Osteocyte (in vitro differentiated cells): ENCODE data around the gene OR2V2. TPM values are rescaled to one million over a fixed set of nuclear protein-coding genes. Genes with fewer than 3 reads are reported as not detected.

Source experiments
- DNase-seq: peaks from one replicate; pipeline ENCODE4 v3.0.0; 2021; ENCODE audit warnings: mixed read lengths; ENCODE audit not compliant: unreplicated experiment; ENCODE audit errors: extremely low spot score
- H3K27ac Mint-ChIP-seq: one replicate; pipeline ENCODE4 v1.8.0; 2021; ENCODE audit warnings: mild to moderate bottlenecking, mixed read lengths; ENCODE audit not compliant: unreplicated experiment
- H3K27me3 Mint-ChIP-seq: one replicate; pipeline ENCODE4 v1.8.0; 2021; ENCODE audit warnings: mixed read lengths; ENCODE audit not compliant: unreplicated experiment
- H3K36me3 Mint-ChIP-seq: one replicate; pipeline ENCODE4 v1.8.0; 2021; ENCODE audit warnings: mixed read lengths; ENCODE audit not compliant: unreplicated experiment
- H3K4me1 Mint-ChIP-seq: one replicate; pipeline ENCODE4 v1.8.0; 2021; ENCODE audit warnings: mixed read lengths; ENCODE audit not compliant: unreplicated experiment
- H3K4me3 Mint-ChIP-seq: one replicate; pipeline ENCODE4 v1.8.0; 2021; ENCODE audit warnings: mild to moderate bottlenecking, moderate library complexity, mixed read lengths; ENCODE audit not compliant: unreplicated experiment
- H3K9me3 Mint-ChIP-seq: one replicate; pipeline ENCODE4 v1.8.0; 2021; ENCODE audit warnings: mixed read lengths; ENCODE audit not compliant: unreplicated experiment
- total RNA-seq: library from RNA; stranded (reverse); gene quantifications from 2 replicates; pipeline ENCODE4 v1.2.1, GENCODE V29; 2021
- TF ChIP-seq, protein P1 (sequence below): fragments of 200-600 bp; sonication (generic); IDR thresholded peaks from 2 replicates; pipeline ENCODE4 v1.5.0; 2021; ENCODE audit warnings: antibody characterized with exemption, mild to moderate bottlenecking, moderate library complexity

OR2V2 gene
- total RNA-seq, 1 donor from 2014 or later, result not detected

DNA sequence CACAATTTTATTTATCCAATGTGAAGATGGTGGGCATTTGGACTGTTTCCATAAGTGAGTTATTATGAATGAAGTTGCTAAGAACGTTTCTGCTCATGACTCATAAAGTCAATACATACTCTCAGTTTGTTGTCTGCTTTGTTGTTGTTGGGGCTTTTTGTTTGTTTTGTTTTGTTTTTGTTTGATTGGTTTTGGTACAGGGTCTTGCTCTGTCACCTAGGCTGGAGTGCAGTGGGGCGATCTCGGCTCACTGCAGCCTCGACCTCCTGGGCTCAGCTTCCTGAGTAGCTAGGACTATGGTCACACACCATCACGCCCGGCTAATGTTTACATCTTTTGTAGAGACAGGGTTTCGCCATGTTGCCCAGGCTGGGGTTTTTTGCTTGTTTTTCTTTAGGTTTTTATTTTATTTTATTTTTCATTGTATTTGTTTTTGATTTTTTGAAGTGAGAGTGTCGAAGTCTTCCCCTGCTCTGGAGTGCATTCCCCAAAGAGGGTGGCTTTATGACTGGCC, 39.7 kb downstream of the OR2V2 start:
- H3K4me3 Mint-ChIP-seq, result peak overlapping the region; percentile 97
- H3K9me3 Mint-ChIP-seq, result no peaks in the 10 kb centered on the region
- peaks cover 25% of the 10 kb centered on the region for H3K4me1 Mint-ChIP-seq
- H3K27me3 Mint-ChIP-seq, result no peaks in the 10 kb centered on the region
- H3K27ac Mint-ChIP-seq, result peak overlapping the region; percentile 98
- TF ChIP-seq, protein P1, sequence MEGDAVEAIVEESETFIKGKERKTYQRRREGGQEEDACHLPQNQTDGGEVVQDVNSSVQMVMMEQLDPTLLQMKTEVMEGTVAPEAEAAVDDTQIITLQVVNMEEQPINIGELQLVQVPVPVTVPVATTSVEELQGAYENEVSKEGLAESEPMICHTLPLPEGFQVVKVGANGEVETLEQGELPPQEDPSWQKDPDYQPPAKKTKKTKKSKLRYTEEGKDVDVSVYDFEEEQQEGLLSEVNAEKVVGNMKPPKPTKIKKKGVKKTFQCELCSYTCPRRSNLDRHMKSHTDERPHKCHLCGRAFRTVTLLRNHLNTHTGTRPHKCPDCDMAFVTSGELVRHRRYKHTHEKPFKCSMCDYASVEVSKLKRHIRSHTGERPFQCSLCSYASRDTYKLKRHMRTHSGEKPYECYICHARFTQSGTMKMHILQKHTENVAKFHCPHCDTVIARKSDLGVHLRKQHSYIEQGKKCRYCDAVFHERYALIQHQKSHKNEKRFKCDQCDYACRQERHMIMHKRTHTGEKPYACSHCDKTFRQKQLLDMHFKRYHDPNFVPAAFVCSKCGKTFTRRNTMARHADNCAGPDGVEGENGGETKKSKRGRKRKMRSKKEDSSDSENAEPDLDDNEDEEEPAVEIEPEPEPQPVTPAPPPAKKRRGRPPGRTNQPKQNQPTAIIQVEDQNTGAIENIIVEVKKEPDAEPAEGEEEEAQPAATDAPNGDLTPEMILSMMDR, result no peak
- H3K36me3 Mint-ChIP-seq, result no peaks in the 10 kb centered on the region
- DNase-seq, result no peak

DNA sequence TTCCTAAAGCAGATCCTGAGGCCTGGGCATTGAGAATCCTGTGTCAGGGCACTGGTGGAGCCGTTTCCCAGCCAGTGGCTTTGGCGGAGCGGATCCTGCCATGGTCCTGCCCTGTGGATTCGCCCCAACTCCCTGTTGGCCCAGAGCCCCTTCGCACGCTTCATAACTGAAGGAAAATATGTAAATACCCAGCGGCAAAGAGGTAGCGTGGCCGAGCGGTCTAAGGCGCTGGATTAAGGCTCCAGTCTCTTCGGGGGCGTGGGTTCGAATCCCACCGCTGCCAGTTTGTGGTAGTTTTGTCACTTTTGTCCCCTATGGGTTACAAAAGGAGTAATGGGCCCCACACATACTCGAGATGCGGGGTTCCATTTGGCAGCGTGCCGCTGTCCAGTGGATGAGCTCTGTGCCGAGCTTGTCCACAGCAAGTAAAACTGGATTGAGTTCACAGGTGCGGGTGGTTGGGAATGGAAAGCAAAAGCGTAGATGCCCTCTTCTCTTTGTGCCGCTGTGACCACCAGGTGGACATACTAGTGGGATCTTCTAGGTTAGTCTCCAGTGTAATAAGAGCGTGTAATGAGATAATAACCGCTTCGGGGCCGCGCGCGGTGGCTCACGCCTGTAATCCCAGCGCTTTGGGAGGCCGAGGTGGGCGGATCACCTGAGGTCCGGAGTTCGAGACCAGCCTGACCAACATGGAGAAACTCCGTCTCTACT, 40.3 kb downstream of the OR2V2 start:
- H3K9me3 Mint-ChIP-seq, result no peaks in the 10 kb centered on the region
- TF ChIP-seq, protein P1, result peak; percentile 40
- peaks cover 31% of the 10 kb centered on the region for H3K4me1 Mint-ChIP-seq
- H3K27ac Mint-ChIP-seq, result peak overlapping the region; percentile 98
- H3K4me3 Mint-ChIP-seq, result peak overlapping the region; percentile 97
- no peaks in the 10 kb centered on the region for H3K36me3 Mint-ChIP-seq
- H3K27me3 Mint-ChIP-seq, result no peaks in the 10 kb centered on the region
- peak; percentile 94 for DNase-seq

DNA sequence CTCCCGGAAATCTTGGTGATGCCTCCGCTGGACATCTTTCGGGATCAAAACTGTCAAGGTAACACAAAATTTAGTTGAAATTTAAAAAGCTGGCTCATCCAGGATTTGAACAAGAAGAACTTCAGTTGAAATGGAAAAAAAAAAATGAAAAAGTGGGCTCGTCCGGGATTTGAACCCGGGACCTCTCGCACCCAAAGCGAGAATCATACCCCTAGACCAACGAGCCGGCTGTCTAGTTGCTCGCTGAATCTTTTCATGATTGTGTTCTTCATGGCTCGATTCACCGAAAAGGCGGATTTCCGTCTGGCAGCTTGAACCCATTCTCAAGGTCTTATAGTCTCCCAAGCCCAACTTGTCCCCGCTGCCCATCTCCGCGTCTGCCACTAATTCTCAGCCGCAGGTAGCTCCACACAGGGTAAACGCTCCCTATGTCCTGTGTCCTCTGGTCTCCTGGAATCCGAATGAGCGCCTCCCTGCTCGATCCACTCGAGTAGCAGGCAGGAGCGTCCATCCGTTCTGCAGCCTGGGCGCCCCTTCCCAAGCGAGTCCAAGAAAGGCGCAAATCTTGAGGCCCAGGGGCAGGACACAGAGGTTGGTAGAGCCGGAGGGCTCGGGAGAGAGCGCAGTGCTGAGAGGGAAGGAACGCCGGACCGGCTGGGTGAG, 41.4 kb downstream of the OR2V2 start:
- peak overlapping the region; percentile 97 for H3K4me3 Mint-ChIP-seq
- peak; percentile 91 for DNase-seq
- peaks cover 34% of the 10 kb centered on the region for H3K4me1 Mint-ChIP-seq
- H3K27me3 Mint-ChIP-seq, result no peaks in the 10 kb centered on the region
- peak overlapping the region; percentile 98 for H3K27ac Mint-ChIP-seq
- no peaks in the 10 kb centered on the region for H3K9me3 Mint-ChIP-seq
- TF ChIP-seq, protein P1, result no peak
- H3K36me3 Mint-ChIP-seq, result no peaks in the 10 kb centered on the region

DNA sequence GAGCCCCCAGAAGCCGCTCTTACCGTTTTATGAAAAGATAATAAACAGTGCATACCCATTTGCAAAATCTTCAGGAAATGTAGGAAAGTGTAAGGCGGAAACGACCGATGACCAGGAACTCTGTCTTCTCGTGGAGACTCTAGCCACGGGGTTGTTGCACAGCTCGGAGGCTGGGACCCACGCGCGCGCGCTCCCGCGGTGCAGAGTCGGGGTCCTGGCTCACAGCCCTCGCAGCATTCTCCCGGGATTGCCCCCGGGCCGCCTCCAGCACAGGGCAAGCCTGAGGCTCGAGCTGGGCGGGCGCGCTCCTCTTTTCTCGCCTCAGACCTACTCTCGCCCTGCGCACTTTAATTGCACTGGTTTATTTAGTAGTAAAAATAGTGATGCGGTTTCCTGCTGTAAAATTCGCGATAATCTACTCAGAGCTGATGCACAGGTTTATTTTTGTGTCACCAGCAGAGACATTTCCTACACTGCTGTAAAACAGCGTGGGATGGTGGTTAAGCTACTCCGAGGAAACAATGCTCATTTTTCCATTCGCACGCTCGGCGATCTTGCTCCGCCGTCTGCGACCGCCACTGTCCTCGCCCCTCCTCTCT, 42.1 kb downstream of the OR2V2 start:
- Mint-ChIP-seq H3K4me3 (peak overlapping the region; percentile 97), H3K4me1 (peaks cover 29% of the 10 kb centered on the region), H3K27ac (peak overlapping the region; percentile 98), H3K36me3 (no peaks in the 10 kb centered on the region), H3K9me3 (no peaks in the 10 kb centered on the region), H3K27me3 (no peaks in the 10 kb centered on the region)
- TF ChIP-seq, protein P1, result no peak
- DNase-seq, result peak; percentile 86
